Stimulated activated CD8-positive, alpha-beta memory T cell treated with anti-CD3 and anti-CD28 coated beads, Interleukin-12 subunit alpha, Interleukin-12 subunit beta, amount 100 ng/mL, for 24 hours (primary cell): Measurements from ENCODE around the gene TEX13A.

ENCODE experiments used
- DNase-seq: peaks from one replicate; pipeline ENCODE4 v3.0.0-alpha.2; 2020; ENCODE audit errors: extremely low read depth

The TEX13A gene

GRCh38 chrX:105173071-105173470 lies 47.4 kb downstream of the TEX13A start:
- no peak for DNase-seq
